Memory B cell (primary cell): ENCODE results near the gene PGAP3.

ENCODE experiments used
- ATAC-seq: fragments of 150-1000 bp; cut with Tn5 transposase; 2 replicates; pipeline ENCODE4 v1.10.0; 2021; ENCODE audit warnings: low read depth, mild to moderate bottlenecking, moderate library complexity
- DNase-seq, 2 donors: peaks; one replicate each; pipeline ENCODE4 v3.0.0; 2022; ENCODE audit warnings: low spot score in 2 of 2
- H3K27ac Mint-ChIP-seq: one replicate; pipeline ENCODE4 v1.8.0; 2022; ENCODE audit warnings: mild to moderate bottlenecking, moderate library complexity, mixed read lengths
- H3K27me3 Mint-ChIP-seq: one replicate; pipeline ENCODE4 v1.8.0; 2022; ENCODE audit warnings: mixed read lengths
- H3K36me3 Mint-ChIP-seq: one replicate; pipeline ENCODE4 v1.8.0; 2022; ENCODE audit warnings: mild to moderate bottlenecking, mixed read lengths
- H3K4me1 Mint-ChIP-seq: one replicate; pipeline ENCODE4 v1.8.0; 2022; ENCODE audit warnings: mixed read lengths
- H3K4me3 Mint-ChIP-seq: one replicate; pipeline ENCODE4 v1.8.0; 2022; ENCODE audit warnings: mild to moderate bottlenecking, moderate library complexity, mixed read lengths
- H3K9me3 Mint-ChIP-seq: one replicate; pipeline ENCODE4 v1.8.0; 2022; ENCODE audit warnings: mixed read lengths

PGAP3 gene

DNA sequence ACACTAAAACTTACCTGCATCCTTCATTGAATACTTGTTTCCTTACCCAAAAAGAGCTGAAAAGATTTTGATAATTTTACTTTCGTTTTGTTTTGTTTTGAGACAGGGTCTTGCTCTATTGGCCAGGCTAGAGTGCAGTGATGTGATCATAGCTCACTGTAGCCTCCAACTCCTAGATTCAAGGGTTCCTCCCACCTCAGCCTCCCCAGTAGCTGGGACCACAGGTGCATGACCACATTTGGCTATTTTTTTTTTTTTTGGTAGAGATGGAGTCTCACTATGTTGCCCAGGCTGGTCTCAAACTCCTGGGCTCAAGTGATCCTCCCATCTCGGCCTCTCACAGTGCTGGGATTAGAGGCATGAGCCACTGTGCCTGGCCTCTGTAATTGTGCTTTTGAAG is 32.8 kb downstream of the PGAP3 start:
- Mint-ChIP-seq H3K27ac (peak overlapping the region; percentile 89), H3K4me1 (peaks cover 30% of the 10 kb centered on the region), H3K36me3 (peaks cover 14% of the 10 kb centered on the region), H3K9me3 (no peaks in the 10 kb centered on the region), H3K27me3 (no peaks in the 10 kb centered on the region), H3K4me3 (no peak overlapping the region)
- ATAC-seq (no peak), DNase-seq (no peak)

DNA sequence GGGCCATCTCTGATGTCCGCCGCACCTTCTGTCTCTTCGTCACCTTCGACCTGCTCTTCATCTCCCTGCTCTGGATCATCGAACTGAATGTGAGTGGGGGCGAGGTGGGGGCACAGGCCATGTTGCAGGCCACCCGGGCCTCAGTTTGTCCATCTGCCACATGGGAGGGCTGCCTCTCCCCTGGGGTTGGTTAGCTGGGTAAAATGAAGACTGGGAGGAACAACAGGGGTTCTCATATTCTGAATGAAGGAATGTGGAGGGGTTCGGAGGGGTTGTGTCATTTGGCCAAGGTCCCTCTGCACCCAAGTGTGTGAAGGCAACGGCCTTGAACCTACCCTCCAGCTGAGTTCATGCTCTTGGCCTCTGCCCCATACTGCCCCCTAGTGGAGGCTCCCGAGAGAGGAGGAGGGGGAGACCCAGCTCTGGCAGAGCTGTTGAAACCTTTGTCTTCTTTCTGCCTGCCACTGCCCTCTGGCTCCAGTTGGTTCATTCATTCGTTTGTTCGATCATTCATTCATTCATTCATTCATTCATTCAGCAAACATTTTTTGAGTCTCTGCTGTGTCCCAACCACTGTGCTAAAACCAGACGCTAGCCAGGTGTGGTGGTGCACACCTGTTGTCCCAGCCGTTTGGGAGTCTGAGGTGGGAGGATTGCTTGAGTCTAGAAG is 34.1 kb downstream of the PGAP3 start:
- H3K27me3 Mint-ChIP-seq, result no peaks in the 10 kb centered on the region
- ATAC-seq, result peak; percentile 86
- H3K4me1 Mint-ChIP-seq, result peaks cover 30% of the 10 kb centered on the region
- H3K36me3 Mint-ChIP-seq, result peaks cover 17% of the 10 kb centered on the region
- no peaks in the 10 kb centered on the region for H3K9me3 Mint-ChIP-seq
- no peak overlapping the region for H3K4me3 Mint-ChIP-seq
- H3K27ac Mint-ChIP-seq, result no peak overlapping the region
- peak; percentile 68 to 72 for DNase-seq

DNA sequence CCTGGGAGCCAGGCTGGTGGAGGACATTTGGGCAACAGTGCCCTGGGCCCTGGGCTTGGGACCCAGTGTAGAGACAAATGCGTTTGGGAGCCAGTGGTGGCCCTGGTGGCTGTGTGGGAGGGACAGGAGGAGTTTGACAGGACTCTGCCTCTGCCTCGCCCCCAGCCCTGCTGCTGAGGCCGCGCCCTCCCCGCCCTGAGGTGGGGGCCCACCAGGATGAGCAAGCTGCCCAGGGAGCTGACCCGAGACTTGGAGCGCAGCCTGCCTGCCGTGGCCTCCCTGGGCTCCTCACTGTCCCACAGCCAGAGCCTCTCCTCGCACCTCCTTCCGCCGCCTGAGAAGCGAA is 34.6 kb downstream of the PGAP3 start:
- H3K4me1 Mint-ChIP-seq, result peaks cover 31% of the 10 kb centered on the region
- no peak overlapping the region for H3K4me3 Mint-ChIP-seq
- DNase-seq, result no peak
- H3K9me3 Mint-ChIP-seq, result no peaks in the 10 kb centered on the region
- no peaks in the 10 kb centered on the region for H3K27me3 Mint-ChIP-seq
- ATAC-seq, result no peak
- H3K36me3 Mint-ChIP-seq, result peaks cover 17% of the 10 kb centered on the region
- H3K27ac Mint-ChIP-seq, result no peak overlapping the region

DNA sequence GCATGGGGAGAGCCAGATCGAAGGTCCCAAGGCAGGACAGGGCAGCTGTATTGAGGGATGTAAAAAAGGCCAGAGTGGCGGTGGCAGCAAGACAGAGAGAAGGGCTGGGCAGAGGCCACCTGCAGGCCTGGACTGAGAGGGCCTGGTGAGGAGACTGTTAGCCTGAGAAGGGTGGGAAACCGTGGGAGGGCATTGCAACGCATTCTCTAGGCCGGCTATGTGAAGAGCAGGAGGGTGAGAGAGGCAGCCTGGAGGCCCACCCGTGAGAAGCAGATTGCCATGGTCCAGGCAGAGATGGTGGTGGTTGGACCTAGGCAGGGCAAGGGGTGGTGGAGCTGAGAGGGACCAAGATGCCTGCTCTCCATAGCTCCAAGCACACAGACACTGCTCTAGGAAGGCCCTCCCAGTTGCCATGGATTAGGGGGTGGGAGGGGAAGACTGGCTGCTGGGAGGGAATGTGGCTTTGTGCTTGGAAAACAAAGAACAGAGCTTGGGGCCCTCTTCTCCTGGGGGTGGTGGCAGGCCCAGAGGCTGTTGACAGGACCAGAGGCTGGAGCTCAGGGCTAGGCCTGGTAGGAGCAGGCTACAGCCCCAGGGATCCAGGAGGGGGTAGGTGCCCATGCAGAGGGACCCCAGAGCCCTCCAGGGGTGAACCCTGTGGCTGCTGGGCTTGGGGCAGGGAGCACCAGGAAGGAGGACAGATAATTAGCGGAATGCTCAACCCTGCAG is 35.1 kb downstream of the PGAP3 start:
- ATAC-seq (no peak), DNase-seq (no peak)
- peak overlapping the region; percentile 67 for H3K27ac Mint-ChIP-seq
- no peak overlapping the region for H3K4me3 Mint-ChIP-seq
- peaks cover 17% of the 10 kb centered on the region for H3K36me3 Mint-ChIP-seq
- no peaks in the 10 kb centered on the region for H3K27me3 Mint-ChIP-seq
- H3K9me3 Mint-ChIP-seq, result no peaks in the 10 kb centered on the region
- H3K4me1 Mint-ChIP-seq, result peaks cover 31% of the 10 kb centered on the region

- H3K4me3 Mint-ChIP-seq, result no peak overlapping the region
- DNase-seq (no peak), ATAC-seq (no peak)
- peaks cover 31% of the 10 kb centered on the region for H3K4me1 Mint-ChIP-seq
- peak overlapping the region; percentile 67 for H3K27ac Mint-ChIP-seq
- H3K9me3 Mint-ChIP-seq, result no peaks in the 10 kb centered on the region
- no peaks in the 10 kb centered on the region for H3K27me3 Mint-ChIP-seq
- H3K36me3 Mint-ChIP-seq, result peaks cover 17% of the 10 kb centered on the region
These were observed 35.8 kb downstream of the PGAP3 start for GRCh38 chr17:39651923-39652586.

GRCh38 chr17:39650121-39650579 is 37.7 kb downstream of the PGAP3 start:
- no peak for ATAC-seq
- Mint-ChIP-seq H3K4me3 (no peak overlapping the region), H3K27ac (no peak overlapping the region), H3K27me3 (no peaks in the 10 kb centered on the region), H3K36me3 (peaks cover 11% of the 10 kb centered on the region), H3K9me3 (no peaks in the 10 kb centered on the region), H3K4me1 (peaks cover 32% of the 10 kb centered on the region)
- no peak for DNase-seq

GRCh38 chr17:39648616-39649366 is 39.1 kb downstream of the PGAP3 start:
- DNase-seq (no peak), ATAC-seq (no peak)
- peaks cover 30% of the 10 kb centered on the region for H3K4me1 Mint-ChIP-seq
- no peaks in the 10 kb centered on the region for H3K27me3 Mint-ChIP-seq
- H3K27ac Mint-ChIP-seq, result no peak overlapping the region
- H3K9me3 Mint-ChIP-seq, result no peaks in the 10 kb centered on the region
- H3K36me3 Mint-ChIP-seq, result peaks cover 11% of the 10 kb centered on the region
- H3K4me3 Mint-ChIP-seq, result no peak overlapping the region

DNA sequence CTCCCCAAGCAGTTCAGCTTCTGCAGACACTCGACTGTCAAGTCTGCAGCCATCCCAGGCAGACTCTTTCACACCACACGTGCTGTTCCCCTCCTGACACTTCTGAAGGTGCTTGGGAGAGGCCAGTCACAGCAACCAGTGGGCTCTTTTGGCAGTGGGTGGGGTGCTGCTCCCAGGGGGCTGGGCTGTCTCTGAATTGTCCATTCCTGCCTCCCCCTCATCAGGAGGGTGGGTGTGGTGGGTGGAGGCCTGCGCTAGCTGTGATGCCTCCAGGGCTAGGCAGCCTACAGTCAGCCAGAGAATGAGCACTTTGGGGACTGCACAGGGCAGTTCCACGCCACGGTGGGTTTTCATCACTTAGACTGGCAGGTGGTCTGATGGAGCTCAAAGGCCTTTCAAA is 40.6 kb downstream of the PGAP3 start:
- DNase-seq (no peak), ATAC-seq (no peak)
- H3K4me3 Mint-ChIP-seq, result no peak overlapping the region
- H3K27me3 Mint-ChIP-seq, result no peaks in the 10 kb centered on the region
- peaks cover 27% of the 10 kb centered on the region for H3K4me1 Mint-ChIP-seq
- no peaks in the 10 kb centered on the region for H3K9me3 Mint-ChIP-seq
- H3K36me3 Mint-ChIP-seq, result peaks cover 11% of the 10 kb centered on the region
- H3K27ac Mint-ChIP-seq, result no peak overlapping the region

- no peak for DNase-seq
- Mint-ChIP-seq H3K27ac (no peak overlapping the region), H3K9me3 (no peaks in the 10 kb centered on the region), H3K4me1 (peaks cover 32% of the 10 kb centered on the region), H3K36me3 (no peaks in the 10 kb centered on the region), H3K4me3 (no peak overlapping the region), H3K27me3 (no peaks in the 10 kb centered on the region)
- ATAC-seq, result no peak
These were observed 44.6 kb downstream of the PGAP3 start for GRCh38 chr17:39643271-39643670.

DNA sequence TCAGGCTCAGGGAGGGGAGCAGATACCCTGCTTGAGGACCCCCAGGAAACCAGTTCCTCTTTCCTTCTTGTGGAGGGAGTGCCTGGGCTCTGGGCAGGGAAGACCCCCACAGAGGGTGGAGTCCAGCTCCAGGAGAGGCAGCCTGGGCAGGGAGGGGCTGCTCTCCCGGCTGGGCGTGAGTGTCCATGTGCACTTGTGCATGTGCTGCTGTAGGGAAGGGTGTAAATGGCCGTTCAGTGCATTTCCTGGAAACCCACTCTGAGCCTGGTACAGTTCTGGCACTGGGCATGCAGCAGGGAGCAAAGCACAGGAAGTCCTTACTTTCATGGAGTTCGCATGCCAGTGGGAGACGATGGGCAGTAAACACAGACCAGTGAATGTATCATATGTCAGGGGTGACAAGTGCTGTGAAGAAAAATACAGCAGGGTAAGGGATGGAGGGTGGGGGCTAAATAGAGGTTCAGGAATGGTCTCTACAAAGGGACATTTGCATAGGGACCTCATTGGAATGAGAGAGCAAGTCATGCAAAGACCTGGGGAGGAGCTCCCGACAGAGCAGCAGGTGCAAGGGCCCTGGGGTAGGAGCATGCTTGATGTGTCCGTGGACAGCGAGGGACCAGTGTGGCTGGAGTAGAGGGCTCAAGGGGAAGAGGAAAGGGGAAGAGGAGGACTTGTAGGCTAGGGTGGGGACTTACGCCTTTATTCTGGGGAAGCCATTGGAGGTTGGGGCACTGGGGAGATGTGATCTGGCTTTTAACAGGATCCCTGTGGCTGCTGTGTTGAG is 45.4 kb downstream of the PGAP3 start:
- Mint-ChIP-seq H3K9me3 (no peaks in the 10 kb centered on the region), H3K4me1 (peaks cover 39% of the 10 kb centered on the region), H3K27me3 (no peaks in the 10 kb centered on the region), H3K4me3 (no peak overlapping the region), H3K36me3 (no peaks in the 10 kb centered on the region), H3K27ac (no peak overlapping the region)
- DNase-seq (no peak), ATAC-seq (no peak)

DNA sequence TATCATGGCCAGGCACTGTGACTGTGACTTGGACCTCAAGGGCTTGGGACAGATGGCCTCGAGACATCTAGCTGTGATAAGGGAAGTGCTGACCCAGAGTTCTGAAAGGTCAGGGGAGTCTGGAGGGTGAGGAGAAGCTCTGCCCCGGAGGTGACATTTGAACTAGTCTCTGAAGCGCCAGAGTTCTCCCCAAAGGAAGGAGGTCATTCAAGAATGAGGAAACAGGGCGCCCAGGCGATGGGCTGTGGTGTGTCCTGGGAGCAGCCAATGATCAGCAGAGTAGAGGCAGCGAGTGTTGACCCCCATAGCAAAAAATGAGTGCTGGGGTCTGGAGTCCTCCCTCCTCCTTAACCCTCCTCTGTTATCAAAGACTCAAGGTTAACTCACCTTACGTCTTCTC is 46.0 kb downstream of the PGAP3 start:
- Mint-ChIP-seq H3K27me3 (no peaks in the 10 kb centered on the region), H3K4me1 (peaks cover 39% of the 10 kb centered on the region), H3K9me3 (no peaks in the 10 kb centered on the region), H3K27ac (no peak overlapping the region), H3K36me3 (no peaks in the 10 kb centered on the region), H3K4me3 (no peak overlapping the region)
- DNase-seq (no peak), ATAC-seq (no peak)

DNA sequence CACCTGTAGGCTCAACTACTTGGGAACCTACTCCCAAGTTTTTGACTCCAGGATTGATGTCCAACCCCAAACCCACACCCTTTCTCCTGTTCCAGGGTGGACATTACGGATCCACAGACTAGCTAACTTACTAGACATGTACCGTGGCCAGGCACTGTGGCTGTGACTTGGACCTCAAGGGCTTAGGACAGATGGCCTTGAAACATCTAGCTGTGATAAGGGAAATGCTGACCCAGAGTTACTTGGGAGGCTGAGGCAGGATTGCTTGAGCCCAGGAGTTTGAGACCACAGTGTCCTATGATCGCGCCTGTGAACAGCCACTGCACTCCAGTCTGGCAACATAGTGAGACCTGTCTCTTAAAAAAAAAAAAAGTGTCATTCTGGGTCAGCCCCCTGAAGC is 46.8 kb downstream of the PGAP3 start:
- no peaks in the 10 kb centered on the region for H3K27me3 Mint-ChIP-seq
- H3K27ac Mint-ChIP-seq, result no peak overlapping the region
- H3K36me3 Mint-ChIP-seq, result no peaks in the 10 kb centered on the region
- DNase-seq, result no peak
- no peaks in the 10 kb centered on the region for H3K9me3 Mint-ChIP-seq
- no peak for ATAC-seq
- H3K4me1 Mint-ChIP-seq, result peaks cover 42% of the 10 kb centered on the region
- H3K4me3 Mint-ChIP-seq, result no peak overlapping the region

DNA sequence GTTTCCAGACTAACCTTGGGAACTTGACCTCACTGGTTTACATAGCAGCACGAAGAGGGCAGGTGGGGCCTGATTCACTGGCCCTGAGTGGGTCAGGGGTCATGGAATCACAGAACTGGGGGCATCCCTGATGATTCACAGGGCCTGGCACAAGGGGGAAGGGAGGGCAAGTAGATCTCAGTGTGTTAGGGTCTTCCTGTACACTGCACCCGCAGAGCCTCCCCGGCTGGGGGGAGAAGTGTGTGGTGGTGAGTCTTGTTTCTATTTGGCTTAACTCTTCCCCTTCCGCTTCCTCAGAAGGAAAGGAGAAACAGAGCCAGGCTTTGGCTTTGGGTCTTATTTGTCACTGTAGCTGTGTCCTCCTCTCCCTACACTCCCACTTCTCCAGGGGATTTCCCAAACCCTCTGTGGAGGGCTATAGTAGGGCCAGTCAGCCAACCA is 47.2 kb downstream of the PGAP3 start:
- H3K4me1 Mint-ChIP-seq, result peaks cover 42% of the 10 kb centered on the region
- no peak overlapping the region for H3K27ac Mint-ChIP-seq
- no peaks in the 10 kb centered on the region for H3K9me3 Mint-ChIP-seq
- no peak overlapping the region for H3K4me3 Mint-ChIP-seq
- no peaks in the 10 kb centered on the region for H3K27me3 Mint-ChIP-seq
- DNase-seq, result no peak
- no peak for ATAC-seq
- no peaks in the 10 kb centered on the region for H3K36me3 Mint-ChIP-seq
